ENCODE data around the gene GNB1L. TPM values are rescaled to one million over a fixed set of nuclear protein-coding genes. Genes with fewer than 3 reads are reported as not detected.
"Not testable (repeated sequence)": the region's sequence is repeated elsewhere in the genome, so short reads cannot be mapped to it uniquely, and the experiment has no call there.

GNB1L gene
- total RNA-seq, 1 experiment from 2014 or later = 15.8 TPM

DNA sequence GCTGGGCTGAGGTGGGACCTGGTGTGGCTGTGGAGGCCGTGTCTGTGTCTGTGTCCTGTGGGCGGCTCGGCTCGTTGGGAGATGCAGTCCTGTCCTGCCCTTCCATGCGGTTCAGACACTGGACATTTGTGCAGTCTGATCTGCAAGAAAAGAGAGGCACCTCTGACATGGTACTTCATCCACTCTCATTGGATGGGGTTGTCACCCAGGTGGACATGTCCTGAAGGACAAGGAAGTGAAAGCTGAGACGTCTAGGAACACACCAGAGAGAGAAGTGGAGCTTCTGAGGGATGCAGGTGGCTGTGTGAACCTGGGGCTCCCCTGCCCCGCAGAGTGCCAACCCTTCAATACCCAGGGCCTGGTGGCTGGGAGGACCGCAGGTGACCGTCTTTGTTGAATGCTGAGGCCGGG, 75.7 kb downstream of the GNB1L start:
- Histone ChIP-seq H3K27me3 (replicated peaks; ENCODE audit: control insufficient read depth, insufficient read depth, low read length) (no peaks in the 10 kb centered on the region), H3K4me3 (ENCODE audit: low read depth, low read length) (no peak overlapping the region), H3K9me3 (peaks cover 4% of the 10 kb centered on the region; the same call in 1 of the 2 replicates), H3K36me3 (ENCODE audit: control insufficient read depth, insufficient read depth, low read length) (no peaks in the 10 kb centered on the region), H3K4me1 (no peaks in the 10 kb centered on the region)
- BruUV-seq (replicated peaks) = no TSS peak
- ChIA-PET CTCF (interaction anchor here (1.0 to 1.4 kb wide), 2 partner anchors 8 to 131 kb away, joined by 3 read pairs; no protein-coding TSS in a partner anchor), POLR2A (no interaction called here)
- Mint-ChIP-seq H3K27ac (ENCODE audit: unreplicated experiment) (no peak overlapping the region), H3K4me1 (ENCODE audit: low read depth, unreplicated experiment) (no peaks in the 10 kb centered on the region), H3K27me3 (ENCODE audit: insufficient read depth, unreplicated experiment) (no peaks in the 10 kb centered on the region), H3K9me3 (ENCODE audit: unreplicated experiment) (no peaks in the 10 kb centered on the region), H3K36me3 (ENCODE audit: insufficient read depth, unreplicated experiment) (no peaks in the 10 kb centered on the region), H3K4me3 (ENCODE audit: unreplicated experiment) (no peak overlapping the region)
- DNase-seq = no peak
- intact Hi-C loops (cut with micrococcal nuclease; ENCODE audit: unreplicated experiment) = no loop called here
- TF ChIP-seq, protein P1, sequence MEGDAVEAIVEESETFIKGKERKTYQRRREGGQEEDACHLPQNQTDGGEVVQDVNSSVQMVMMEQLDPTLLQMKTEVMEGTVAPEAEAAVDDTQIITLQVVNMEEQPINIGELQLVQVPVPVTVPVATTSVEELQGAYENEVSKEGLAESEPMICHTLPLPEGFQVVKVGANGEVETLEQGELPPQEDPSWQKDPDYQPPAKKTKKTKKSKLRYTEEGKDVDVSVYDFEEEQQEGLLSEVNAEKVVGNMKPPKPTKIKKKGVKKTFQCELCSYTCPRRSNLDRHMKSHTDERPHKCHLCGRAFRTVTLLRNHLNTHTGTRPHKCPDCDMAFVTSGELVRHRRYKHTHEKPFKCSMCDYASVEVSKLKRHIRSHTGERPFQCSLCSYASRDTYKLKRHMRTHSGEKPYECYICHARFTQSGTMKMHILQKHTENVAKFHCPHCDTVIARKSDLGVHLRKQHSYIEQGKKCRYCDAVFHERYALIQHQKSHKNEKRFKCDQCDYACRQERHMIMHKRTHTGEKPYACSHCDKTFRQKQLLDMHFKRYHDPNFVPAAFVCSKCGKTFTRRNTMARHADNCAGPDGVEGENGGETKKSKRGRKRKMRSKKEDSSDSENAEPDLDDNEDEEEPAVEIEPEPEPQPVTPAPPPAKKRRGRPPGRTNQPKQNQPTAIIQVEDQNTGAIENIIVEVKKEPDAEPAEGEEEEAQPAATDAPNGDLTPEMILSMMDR (IDR thresholded peaks at IDR 0.05; ENCODE audit: insufficient read depth in 1 of 2, low read depth in 1 of 2, low read length in 1 of 2, severe bottlenecking in 1 of 2, unreplicated experiment in 1 of 2) = no peak

DNA sequence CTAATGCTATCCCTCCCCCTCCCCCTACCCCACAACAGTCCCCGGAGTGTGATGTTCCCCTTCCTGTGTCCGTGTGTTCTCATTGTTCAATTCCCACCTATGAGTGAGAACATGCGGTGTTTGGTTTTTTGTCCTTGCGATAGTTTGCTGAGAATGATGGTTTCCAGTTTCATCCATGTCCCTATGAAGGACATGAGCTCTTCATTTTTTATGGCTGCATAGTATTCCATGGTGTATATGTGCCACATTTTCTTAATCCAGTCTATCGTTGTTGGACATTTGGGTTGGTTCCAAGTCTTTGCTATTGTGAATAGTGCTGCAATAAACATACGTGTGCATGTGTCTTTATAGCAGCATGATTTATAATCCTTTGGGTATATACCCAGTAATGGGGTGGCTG, 77.5 kb downstream of the GNB1L start:
- intact Hi-C loops (cut with micrococcal nuclease; ENCODE audit: unreplicated experiment); H3K27me3 Mint-ChIP-seq (ENCODE audit: insufficient read depth, unreplicated experiment); BruUV-seq (replicated peaks); H3K4me3 Mint-ChIP-seq (ENCODE audit: unreplicated experiment); H3K27ac Mint-ChIP-seq (ENCODE audit: unreplicated experiment); H3K27me3 ChIP-seq (replicated peaks; ENCODE audit: control insufficient read depth, insufficient read depth, low read length); H3K36me3 ChIP-seq (ENCODE audit: control insufficient read depth, insufficient read depth, low read length); CTCF ChIA-PET; POLR2A ChIA-PET; H3K4me1 Mint-ChIP-seq (ENCODE audit: low read depth, unreplicated experiment); H3K4me3 ChIP-seq (ENCODE audit: low read depth, low read length); H3K36me3 Mint-ChIP-seq (ENCODE audit: insufficient read depth, unreplicated experiment); H3K9me3 ChIP-seq; H3K9me3 Mint-ChIP-seq (ENCODE audit: unreplicated experiment); DNase-seq; H3K4me1 ChIP-seq: not testable (repeated sequence)

DNA sequence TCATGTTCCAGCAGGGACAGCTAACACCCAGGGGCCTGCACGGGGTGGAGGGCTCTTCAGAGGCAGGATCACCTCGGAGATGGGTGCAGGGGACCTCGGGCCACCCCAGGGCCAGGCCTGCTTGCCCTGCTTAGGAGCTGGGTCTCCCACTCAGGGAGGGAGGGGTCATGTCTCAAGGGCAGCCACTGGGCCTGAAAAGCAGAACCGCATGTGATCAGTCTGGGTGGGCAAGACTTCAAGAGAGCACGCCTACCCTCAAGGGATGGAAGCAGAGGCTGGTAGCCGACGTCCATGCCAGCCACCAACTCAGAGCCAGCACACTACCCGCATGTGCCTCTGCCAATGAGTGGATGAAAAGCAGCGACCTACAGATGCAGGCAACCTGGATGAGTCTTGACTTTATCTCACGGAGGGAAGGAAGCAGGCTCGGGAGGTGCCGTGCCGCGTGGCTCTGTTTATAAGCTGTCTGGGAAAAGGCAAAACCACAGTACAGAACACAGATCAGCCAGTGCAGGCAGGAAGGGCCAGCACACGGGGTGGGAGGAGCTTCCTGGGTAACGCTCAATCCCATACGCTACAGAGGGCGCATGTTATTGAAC, 78.1 kb downstream of the GNB1L start:
- Mint-ChIP-seq H3K36me3 (ENCODE audit: insufficient read depth, unreplicated experiment) (no peaks in the 10 kb centered on the region), H3K27ac (ENCODE audit: unreplicated experiment) (no peak overlapping the region), H3K4me3 (ENCODE audit: unreplicated experiment) (no peak overlapping the region), H3K9me3 (ENCODE audit: unreplicated experiment) (no peaks in the 10 kb centered on the region), H3K4me1 (ENCODE audit: low read depth, unreplicated experiment) (no peaks in the 10 kb centered on the region), H3K27me3 (ENCODE audit: insufficient read depth, unreplicated experiment) (peaks cover 3% of the 10 kb centered on the region)
- no TSS peak for BruUV-seq (replicated peaks)
- Histone ChIP-seq H3K36me3 (ENCODE audit: control insufficient read depth, insufficient read depth, low read length) (no peaks in the 10 kb centered on the region), H3K4me1 (no peaks in the 10 kb centered on the region), H3K27me3 (replicated peaks; ENCODE audit: control insufficient read depth, insufficient read depth, low read length) (no peaks in the 10 kb centered on the region), H3K4me3 (ENCODE audit: low read depth, low read length) (no peak overlapping the region), H3K9me3 (no peaks in the 10 kb centered on the region)
- ChIA-PET POLR2A (no interaction called here), CTCF (no interaction called here)
- TF ChIP-seq, protein P1 (IDR thresholded peaks at IDR 0.05; ENCODE audit: insufficient read depth in 1 of 2, low read depth in 1 of 2, low read length in 1 of 2, severe bottlenecking in 1 of 2, unreplicated experiment in 1 of 2) = no peak
- intact Hi-C loops (cut with micrococcal nuclease; ENCODE audit: unreplicated experiment) = no loop called here
- no peak for DNase-seq
